A673 (cell line): ENCODE data around the gene ZSWIM6. TPM values are rescaled to one million over a fixed set of nuclear protein-coding genes. Genes with fewer than 3 reads are reported as not detected.

Experiments
- BruUV-seq: library from RNA; stranded (reverse); fragments of 400-500 nt; replicated peaks from 2 replicates; lab custom pipeline; 2021; lab: Mats Ljungman, UMichigan
- CTCF ChIA-PET: fragments of 300-600 bp; sonication (Branson Sonifier 250); formaldehyde crosslinking; loops from one replicate; lab custom pipeline; 2022; ENCODE audit warnings: antibody characterized with exemption; lab: Charles Lee
- POLR2A ChIA-PET: fragments of 300-600 bp; sonication (Branson Sonifier 250); formaldehyde crosslinking; loops from one replicate; lab custom pipeline; 2022; ENCODE audit warnings: antibody characterized with exemption; ENCODE audit not compliant: low non-redundant PET; lab: Charles Lee
- DNase-seq: peaks from one replicate; pipeline ENCODE4 v3.0.0-alpha.2; 2015; ENCODE audit warnings: low spot score
- H3K27ac ChIP-seq: fragments of 200-600 bp; sonication (generic); 2 replicates; pipeline ENCODE4 v1.5.1; 2016; ENCODE audit warnings: mixed run types, low read depth, mild to moderate bottlenecking, mixed read lengths, antibody characterized with exemption, low read length; ENCODE audit not compliant: poor library complexity, severe bottlenecking
- H3K27me3 ChIP-seq: fragments of 200-600 bp; sonication (generic); replicated peaks from 2 replicates; pipeline ENCODE4 v1.6.1; 2017; ENCODE audit warnings: mixed run types, low read depth, mild to moderate bottlenecking, mixed read lengths, antibody characterized with exemption, low read length; ENCODE audit not compliant: insufficient read depth, poor library complexity
- H3K36me3 ChIP-seq: fragments of 200-600 bp; sonication (generic); 2 replicates; pipeline ENCODE4 v1.6.1; 2016; ENCODE audit warnings: mixed run types, mild to moderate bottlenecking, mixed read lengths, antibody characterized with exemption, low read length; ENCODE audit not compliant: insufficient read depth, poor library complexity, severe bottlenecking
- H3K4me1 ChIP-seq: fragments of 200-600 bp; sonication (generic); 2 replicates; pipeline ENCODE4 v1.6.1; 2017; ENCODE audit warnings: mixed run types, mild to moderate bottlenecking, mixed read lengths, antibody characterized with exemption, low read length; ENCODE audit not compliant: insufficient read depth, poor library complexity, severe bottlenecking
- H3K4me3 ChIP-seq: fragments of 200-600 bp; sonication (generic); 2 replicates; pipeline ENCODE4 v1.5.1; 2016; ENCODE audit warnings: low read depth, mixed run types, mild to moderate bottlenecking, mixed read lengths, low read length; ENCODE audit not compliant: poor library complexity, severe bottlenecking
- H3K9me3 ChIP-seq: fragments of 200-600 bp; sonication (generic); 2 replicates; pipeline ENCODE4 v1.6.1; 2016; ENCODE audit warnings: mixed run types, low read depth, mild to moderate bottlenecking, mixed read lengths, antibody characterized with exemption, low read length; ENCODE audit not compliant: poor library complexity, severe bottlenecking
- CTCF ChIP-seq: fragments of 300-800, 200-600 bp; sonication (generic); conservative IDR thresholded peaks from 2 replicates; pipeline ENCODE4 v1.5.1; 2017; ENCODE audit warnings: low read depth, mild to moderate bottlenecking, antibody characterized with exemption, low read length, moderate library complexity, mixed read lengths
- EZH2 ChIP-seq: fragments of 200-600 bp; sonication (generic); IDR thresholded peaks from 2 replicates; pipeline ENCODE4 v1.6.1; 2017; ENCODE audit warnings: borderline replicate concordance, low read depth, mild to moderate bottlenecking, mixed read lengths, antibody characterized with exemption, low read length; ENCODE audit not compliant: poor library complexity, severe bottlenecking
- intact Hi-C: fragments of 100-400 bp; cut with micrococcal nuclease; formaldehyde crosslinking; loops from one replicate; pipeline ENCODE4 v1.10.0; 2022; ENCODE audit not compliant: unreplicated experiment
- total RNA-seq: library from RNA; stranded (reverse); gene quantifications from 2 replicates; pipeline ENCODE4 v1.2.3, GENCODE V29; 2021

Gene ZSWIM6
- total RNA-seq, 1 experiment from 2014 or later: 47.3 TPM

GRCh38 chr5:61370506-61370905 lies 38.4 kb downstream of the ZSWIM6 start:
- no TSS peak for BruUV-seq
- intact Hi-C loops: no loop called here
- Histone ChIP-seq H3K9me3 (no peaks in the 10 kb centered on the region), H3K4me1 (peaks cover 14% of the 10 kb centered on the region), H3K27me3 (no peaks in the 10 kb centered on the region), H3K4me3 (no peak overlapping the region), H3K36me3 (no peaks in the 10 kb centered on the region), H3K27ac (no peak overlapping the region)
- no peak for DNase-seq
- CTCF ChIA-PET: no interaction called here
- POLR2A ChIA-PET: no interaction called here
- no peak for TF ChIP-seq EZH2

GRCh38 chr5:61371474-61371873 lies 39.4 kb downstream of the ZSWIM6 start:
- TF ChIP-seq EZH2 (no peak), CTCF (no peak)
- H3K36me3 ChIP-seq: no peaks in the 10 kb centered on the region
- no peak overlapping the region for H3K27ac ChIP-seq
- DNase-seq: no peak
- CTCF ChIA-PET: no interaction called here
- no peaks in the 10 kb centered on the region for H3K9me3 ChIP-seq
- no peaks in the 10 kb centered on the region for H3K27me3 ChIP-seq
- intact Hi-C loops: no loop called here
- POLR2A ChIA-PET: no interaction called here
- H3K4me1 ChIP-seq: peaks cover 14% of the 10 kb centered on the region
- no peak overlapping the region for H3K4me3 ChIP-seq
- BruUV-seq: no TSS peak

- Histone ChIP-seq H3K27me3 (no peaks in the 10 kb centered on the region), H3K9me3 (no peaks in the 10 kb centered on the region), H3K4me3 (no peak overlapping the region), H3K36me3 (no peaks in the 10 kb centered on the region), H3K4me1 (no peaks in the 10 kb centered on the region), H3K27ac (peak overlapping the region; percentile 42)
- ChIA-PET CTCF (no interaction called here), POLR2A (no interaction called here)
- no peak for TF ChIP-seq CTCF
- no peak for TF ChIP-seq EZH2
- intact Hi-C loops: no loop called here
- no TSS peak for BruUV-seq
- no peak for DNase-seq
Observed at GRCh38 chr5:61379677-61380076, 47.6 kb downstream of the ZSWIM6 start.

- H3K4me1 ChIP-seq: peaks cover 16% of the 10 kb centered on the region
- no TSS peak for BruUV-seq
- H3K36me3 ChIP-seq: no peaks in the 10 kb centered on the region
- CTCF ChIA-PET: interaction anchor here (0.6 kb wide), 1 partner anchor 24 kb away, joined by 3 read pairs; no protein-coding TSS in a partner anchor
- no peaks in the 10 kb centered on the region for H3K9me3 ChIP-seq
- TF ChIP-seq EZH2 (no peak), CTCF (no peak)
- DNase-seq: no peak
- no peaks in the 10 kb centered on the region for H3K27me3 ChIP-seq
- H3K27ac ChIP-seq: no peak overlapping the region
- POLR2A ChIA-PET: no interaction called here
- H3K4me3 ChIP-seq: no peak overlapping the region
- intact Hi-C loops: no loop called here
Observed at GRCh38 chr5:61381968-61382367, 49.9 kb downstream of the ZSWIM6 start.
